ENCODE measurements around the gene TAGLN2.
"Not testable (repeated sequence)": the region's sequence is repeated elsewhere in the genome, so short reads cannot be mapped to it uniquely, and the experiment has no call there.

TAGLN2 gene

GRCh38 chr1:159921251-159921650, 4.1 kb downstream of the TAGLN2 start:
- no peak for DNase-seq (ENCODE audit: low read depth)

- DNase-seq (ENCODE audit: low read depth) = no peak
Observed at GRCh38 chr1:159920651-159921050, 4.7 kb downstream of the TAGLN2 start.

DNA sequence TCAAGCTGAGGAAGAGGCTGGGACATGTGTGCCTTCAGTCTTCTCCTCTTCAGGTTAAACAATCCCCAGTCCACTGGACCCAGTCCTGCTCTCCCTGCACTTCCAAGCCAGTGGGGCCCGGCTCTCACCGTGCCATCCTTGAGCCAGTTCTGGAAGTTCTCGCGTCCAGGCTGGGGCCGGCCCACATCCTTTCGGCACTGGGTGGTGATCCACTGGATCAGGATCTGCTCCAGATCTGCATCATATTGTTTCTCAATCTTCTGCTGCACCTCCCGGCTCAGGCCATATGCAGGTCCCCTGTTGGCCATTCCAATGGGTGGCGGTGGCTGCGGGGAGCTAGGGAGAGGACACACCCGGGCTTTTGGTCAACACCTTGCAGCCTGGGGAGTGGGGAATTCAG, 5.1 kb downstream of the TAGLN2 start:
- DNase-seq (ENCODE audit: low read depth) = no peak

- no peak for DNase-seq (ENCODE audit: low read depth)
Observed at GRCh38 chr1:159919236-159919865, 6.0 kb downstream of the TAGLN2 start.

DNA sequence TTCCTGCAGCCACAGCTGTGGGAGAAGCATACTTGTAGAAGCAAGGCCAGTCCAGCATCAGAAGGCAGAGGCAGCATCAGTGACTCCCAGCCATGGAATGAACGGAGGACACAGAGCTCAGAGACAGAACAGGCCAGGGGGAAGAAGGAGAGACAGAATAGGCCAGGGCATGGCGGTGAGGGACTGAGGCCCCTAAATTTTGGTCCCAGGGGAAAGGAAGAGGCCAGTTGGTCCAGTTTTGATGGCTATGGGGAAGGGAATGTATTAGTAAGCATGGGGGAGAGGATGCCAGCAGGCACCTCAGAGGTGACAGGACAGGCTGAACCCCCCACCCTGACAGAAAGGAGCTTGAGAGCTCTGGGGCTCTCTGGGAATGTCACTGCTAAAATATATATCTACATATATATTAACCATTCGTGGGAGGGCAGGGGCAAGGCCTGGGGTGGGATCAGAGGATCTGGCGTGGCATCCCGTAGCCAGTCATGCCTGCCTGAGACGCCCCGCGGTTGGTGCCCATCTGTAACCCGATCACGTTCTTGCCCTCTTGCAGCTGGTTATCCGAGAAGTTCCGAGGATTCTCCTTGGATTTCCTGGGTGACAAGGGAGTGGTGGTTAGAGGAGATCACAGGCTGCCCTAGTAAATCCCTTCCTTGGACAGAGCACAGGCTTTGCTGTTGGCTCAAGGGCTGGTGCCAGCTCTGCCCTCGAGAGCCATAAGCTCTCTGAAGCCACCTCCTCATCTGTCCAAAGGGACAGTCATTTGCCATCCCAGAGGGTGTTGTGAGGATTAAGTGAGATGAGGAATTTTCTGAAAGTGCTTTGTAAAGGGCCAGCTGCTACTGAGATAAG, 6.7 kb downstream of the TAGLN2 start:
- no peak for DNase-seq (ENCODE audit: low read depth)

DNA sequence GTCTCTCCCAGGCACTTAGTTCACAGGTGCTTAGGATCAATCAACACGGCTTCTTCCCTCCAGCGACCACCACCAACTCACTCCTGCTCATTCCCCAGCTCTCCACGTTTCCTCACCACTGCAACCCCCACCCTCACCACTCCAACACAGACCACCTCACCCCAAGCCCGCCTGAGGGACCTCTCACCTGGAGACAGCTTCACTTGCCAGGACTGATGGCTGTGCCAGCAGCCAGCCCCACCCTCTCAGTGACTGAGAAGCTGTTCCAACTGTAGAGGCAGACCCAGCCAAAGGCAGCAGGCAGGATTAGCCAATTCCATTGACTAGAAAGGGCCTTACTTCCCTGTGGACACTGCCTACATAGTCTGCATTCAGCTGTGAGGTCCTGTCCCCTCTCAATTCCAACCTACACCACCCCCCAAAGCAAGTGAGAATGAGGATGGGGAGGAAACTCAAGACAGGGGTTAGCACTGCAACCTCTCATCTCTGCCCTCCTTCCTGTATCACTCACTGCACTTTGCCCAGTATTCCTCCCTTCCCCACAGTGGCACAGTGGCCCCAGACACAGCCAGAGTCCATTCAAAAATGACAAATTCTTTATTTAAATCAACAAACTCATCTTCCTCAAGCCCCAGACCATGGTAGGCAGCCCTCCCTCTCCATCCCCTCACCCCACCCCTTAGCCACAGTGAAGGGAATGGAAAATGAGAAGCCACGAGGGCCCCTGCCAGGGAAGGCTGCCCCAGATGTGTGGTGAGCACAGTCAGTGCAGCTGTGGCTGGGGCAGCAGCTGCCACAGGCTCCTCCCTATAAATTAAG, 7.6 kb downstream of the TAGLN2 start:
- no peak for DNase-seq (ENCODE audit: low read depth)

DNA sequence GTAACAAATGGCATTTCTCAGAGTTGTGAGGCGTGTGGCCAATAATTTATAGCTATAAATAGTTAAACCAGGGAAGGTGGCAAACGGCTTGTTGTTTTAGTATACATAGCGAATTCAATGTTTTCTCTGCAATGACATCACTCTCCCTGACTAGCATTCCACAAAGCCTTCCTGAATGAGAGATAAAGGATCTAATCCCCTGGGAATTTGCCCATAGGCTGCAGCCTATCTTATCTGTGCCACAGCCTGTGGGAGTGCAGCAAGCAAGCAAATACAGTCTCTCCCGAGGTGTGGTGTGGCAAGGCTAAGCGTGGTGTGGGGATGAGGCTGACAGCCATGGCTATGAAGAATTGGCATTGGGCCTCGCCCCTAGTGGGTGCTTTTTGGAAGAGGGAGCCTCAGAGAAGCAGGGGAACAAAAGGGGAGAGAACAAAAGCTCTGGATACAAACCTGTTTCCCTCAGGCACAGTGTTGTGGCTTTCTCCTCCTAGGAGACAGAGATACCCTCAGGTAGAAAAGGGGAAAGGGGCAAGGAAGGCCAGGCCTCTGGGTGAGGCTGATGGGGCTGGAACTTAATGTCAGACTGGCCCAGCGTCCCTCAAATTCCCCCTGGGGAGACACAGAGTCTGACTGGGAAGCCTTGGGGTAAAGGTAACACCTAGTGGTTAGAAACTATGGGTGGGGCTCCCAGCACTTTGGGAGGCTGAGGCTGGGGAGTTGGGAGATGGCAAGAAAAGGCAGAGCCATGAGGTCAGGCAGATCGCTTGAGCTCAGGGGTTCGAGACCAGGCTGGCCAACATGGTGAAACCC, 8.9 kb downstream of the TAGLN2 start:
- no peak for DNase-seq (ENCODE audit: low read depth)

DNA sequence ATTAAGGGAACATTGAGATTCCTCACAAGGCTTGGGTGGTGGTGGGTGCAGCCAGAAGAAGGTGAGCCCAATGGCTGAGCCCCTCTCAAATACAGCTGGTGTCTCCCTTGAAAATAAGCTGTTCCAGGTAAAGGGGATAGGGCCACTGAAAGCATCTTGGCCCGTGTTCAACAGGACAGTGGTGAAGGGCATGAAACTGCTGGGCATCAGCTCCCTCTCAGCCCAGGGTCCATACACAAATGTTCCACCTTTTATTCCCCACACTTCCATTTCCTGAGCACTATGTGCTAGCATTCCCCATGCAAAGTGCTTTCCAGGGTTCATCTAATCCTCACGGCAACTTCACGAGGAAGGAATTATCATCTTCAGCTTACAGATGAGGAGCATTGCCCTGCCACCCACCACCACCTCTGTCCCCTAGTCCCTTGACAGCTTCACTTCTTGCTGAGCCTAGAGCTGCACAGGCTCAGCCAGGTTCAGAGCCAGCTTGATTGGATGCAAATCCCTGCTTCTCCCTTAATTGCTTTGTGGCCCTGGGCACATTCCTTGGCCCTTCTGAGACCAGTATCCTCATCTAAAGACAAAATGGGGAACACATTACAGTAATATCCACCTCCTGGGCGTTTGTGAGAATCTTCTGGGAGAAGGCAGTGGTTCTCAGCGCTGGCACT, 9.6 kb downstream of the TAGLN2 start:
- DNase-seq (ENCODE audit: low read depth) = no peak

DNA sequence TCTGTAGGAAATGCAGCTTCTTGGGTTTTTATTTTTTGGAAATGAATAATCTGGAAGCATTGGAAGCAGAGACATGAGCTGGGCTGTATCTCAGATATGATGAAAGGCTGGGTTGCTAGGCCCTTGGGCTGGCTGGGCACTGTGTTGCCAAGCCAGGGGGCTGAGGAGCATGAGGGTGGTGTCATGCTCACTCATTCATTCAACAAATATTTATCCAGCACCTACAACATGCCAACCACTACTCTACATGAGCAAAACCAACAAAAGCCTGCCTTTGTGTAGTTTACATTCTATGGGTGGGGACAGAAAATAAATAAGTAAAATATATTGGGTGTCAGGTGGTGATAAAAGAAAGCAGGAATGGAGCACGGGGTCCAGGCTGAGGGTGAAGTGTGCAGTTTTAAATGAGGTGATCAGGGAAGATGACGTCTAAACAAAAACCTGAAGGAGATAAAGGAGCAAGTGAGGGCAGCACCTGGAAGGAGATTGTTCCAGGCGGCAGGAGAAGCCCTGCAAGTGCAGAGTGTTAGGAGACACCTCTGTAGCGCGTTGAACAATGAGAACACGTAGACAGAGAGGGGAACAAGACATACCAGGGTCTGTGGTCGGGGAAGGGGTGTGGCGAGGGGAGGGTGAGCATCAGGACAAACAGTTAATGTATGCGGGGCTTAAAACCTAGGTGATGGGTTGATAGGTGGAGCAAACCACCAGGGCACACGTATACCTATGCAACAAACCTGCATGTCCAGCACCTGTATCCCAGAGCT, 10.9 kb downstream of the TAGLN2 start:
- DNase-seq (ENCODE audit: low read depth) = no peak

- no peak for DNase-seq (ENCODE audit: low read depth)
Observed at GRCh38 chr1:159913451-159914192, 11.7 kb downstream of the TAGLN2 start.

GRCh38 chr1:159911326-159912070, 13.8 kb downstream of the TAGLN2 start:
- DNase-seq (ENCODE audit: low read depth) = no peak

DNA sequence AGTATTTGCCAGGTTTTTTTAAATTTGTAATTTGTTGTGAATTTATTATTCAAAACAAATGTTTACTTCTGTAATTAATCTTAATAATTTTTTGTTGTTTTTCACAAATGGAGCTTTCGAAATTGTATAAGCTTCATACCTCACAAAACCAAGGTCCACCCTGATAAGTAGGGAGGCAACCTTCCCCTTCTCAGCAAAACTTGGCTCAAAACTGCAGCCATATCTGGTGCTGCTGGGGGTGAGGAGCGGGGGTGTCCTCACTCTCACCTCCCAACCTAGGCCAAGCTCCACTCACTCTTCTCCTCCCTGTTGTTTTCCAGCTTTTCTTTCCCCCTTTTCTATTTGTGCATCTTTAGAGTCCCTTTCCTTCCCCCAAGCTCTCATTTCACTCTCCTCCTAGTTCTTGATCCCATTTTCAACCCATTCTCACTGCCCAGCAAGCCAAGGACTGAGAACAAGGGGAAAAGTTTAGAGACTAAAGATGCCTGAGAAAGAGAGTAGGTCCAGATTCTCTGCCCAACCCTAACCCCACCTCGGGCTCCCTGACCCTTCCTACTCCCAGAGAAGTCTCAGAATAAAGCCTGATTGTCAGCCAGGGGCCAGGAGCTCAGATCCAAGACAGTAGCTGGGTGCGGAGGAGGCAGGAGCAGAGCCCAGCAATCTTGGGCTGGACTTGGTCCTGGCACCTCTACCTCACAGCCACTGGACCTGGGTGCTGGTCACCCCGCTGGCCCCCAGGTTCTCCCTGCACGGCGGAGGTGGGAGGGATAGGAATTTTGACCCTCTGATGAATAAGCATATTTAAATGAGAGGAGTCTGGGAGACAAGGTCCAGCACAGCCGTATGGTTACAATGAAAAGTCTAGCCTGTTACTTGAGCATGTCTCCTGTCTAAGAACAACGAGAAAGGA, 17.0 kb downstream of the TAGLN2 start:
- no peak for DNase-seq (ENCODE audit: low read depth)

DNA sequence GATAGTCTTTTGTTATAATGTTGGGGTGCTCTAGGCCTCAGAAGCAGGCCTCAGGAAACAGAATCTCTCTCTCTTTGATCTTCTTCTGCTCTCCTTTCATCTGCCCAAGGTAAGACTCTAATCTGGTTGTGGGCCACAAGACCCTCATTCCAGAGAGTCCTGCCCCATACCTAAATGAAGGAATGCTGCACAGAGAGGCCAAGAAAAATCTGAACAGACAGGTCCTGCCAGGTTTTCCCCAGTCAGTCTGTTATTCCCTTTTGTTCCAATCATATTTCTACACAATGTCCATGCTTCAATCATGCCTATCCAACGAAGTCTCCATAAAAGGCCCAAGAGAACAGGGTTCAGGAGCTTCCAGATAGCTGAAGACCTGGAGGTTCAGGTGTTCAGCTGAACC, 18.3 kb downstream of the TAGLN2 start:
- no peak for DNase-seq (ENCODE audit: low read depth)

DNA sequence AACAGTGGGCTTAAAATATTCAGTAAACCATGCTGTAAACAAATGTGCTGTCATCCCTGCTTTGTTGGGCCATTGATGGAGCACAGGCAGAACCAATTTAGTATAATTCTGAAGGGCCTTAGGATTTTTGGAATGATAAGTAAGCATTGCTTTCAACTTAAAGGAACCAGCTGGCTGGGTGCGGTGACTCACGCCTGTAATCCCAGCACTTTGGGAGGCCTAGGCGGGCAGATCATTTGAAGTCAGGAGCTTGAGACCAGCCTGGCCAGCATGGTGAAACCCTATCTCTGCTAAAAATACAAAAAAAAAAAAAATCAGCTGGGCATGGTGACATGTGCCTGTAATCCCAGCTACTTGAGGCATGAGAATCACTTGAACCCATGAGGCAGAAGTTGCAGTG, 21.3 kb downstream of the TAGLN2 start:
- DNase-seq (ENCODE audit: low read depth) = not testable (repeated sequence)

- no peak for DNase-seq (ENCODE audit: low read depth)
Observed at GRCh38 chr1:159902541-159902940, 22.8 kb downstream of the TAGLN2 start.

DNA sequence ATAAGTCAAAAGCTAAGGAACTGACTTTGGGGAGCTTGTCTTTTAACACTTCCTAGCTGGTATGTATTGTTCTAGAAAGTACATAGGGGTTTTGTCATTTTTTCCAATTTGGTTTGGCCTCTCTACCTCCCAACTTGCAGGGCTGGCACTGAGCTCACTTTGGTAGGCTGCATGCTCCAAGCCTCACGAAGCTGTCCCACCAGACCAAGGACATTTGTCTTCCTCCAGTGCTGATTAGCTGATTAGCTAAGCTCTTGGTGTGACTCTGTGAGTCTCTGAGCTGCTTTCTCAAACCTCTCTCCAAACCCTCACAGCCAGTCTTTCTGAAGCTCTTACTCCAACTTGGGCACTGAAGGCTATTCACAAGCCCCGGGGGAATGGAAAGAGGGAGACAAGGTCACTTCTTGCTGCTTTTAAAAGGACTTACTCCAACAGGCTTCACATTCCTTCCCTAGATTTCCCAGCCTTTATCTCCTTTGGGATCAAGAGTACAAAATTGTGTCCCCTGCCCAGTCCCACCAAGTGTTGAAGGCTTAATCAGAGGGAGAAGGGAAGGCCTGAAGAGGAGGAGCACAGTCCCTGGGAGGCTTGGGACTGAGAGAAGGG, 24.4 kb downstream of the TAGLN2 start:
- no peak for DNase-seq (ENCODE audit: low read depth)

- DNase-seq (ENCODE audit: low read depth) = no peak
Observed at GRCh38 chr1:159900086-159900680, 25.1 kb downstream of the TAGLN2 start, which contains the start of gene CFAP45. CFAP45 (minus strand) TSS chr1:159900165; CDS start chr1:159900098, 67 bp downstream.

Data from CMK (cell line).